ENCODE results near the gene AOPEP. TPM values are rescaled to one million over a fixed set of nuclear protein-coding genes. Genes with fewer than 3 reads are reported as not detected.

AOPEP gene
- total and polyA plus RNA-seq, 9 of the 15 experiments (the other 6 are each of a cell fraction or from before 2014, with no cell fraction given): 4.5 to 19.3 (median 13.5) TPM

DNA sequence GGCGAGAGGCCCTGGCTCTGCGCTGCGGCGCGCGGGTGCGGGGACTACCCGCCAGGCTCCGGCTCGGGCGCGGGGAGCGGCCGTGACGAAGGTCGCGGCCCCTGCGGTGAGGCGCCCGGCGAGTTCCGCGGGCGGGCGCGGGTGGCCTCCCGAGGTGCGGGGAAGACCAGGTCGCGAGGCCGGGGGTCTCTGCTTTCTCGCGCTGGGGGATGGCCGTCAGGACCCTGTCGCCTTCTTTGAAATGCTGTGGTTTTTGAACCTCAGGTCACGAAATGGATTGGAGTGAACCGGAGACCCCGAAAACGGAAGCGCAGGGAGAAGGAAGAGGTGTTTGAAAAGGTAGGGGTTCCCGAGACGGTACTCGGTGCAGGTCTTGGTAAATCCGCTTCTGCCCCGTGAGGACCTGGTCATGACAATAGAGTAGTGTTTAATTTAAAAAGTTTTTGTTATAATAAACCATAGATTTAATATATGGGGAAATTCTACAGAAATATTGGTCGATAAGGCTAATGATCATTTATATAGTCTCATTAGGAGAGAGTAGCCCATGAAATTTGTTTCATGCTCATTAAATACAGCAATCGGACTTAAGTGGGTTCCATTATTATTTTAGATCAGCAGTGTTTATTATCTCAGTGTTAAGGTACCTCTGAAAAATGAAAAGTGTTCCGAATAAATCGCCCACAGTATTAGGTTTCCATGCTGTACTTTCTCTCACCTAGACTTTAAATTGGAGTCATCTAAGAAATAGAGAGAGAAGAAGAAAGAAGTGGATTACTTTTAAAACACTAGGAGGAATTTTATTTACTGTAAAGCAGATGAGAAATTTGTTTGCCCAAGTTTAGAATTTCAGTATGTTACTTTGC lies 279.0 kb downstream of the AOPEP start:
- Histone ChIP-seq H3K9ac (ENCODE audit: insufficient read depth in 1 of 2, low read depth in 2 of 2, low read length in 2 of 2) (peak overlapping the region; percentile 49 to 90), H2AFZ (ENCODE audit: low read depth, low read length) (peak overlapping the region; percentile 72), H3K9me3 (replicated peaks; ENCODE audit: control insufficient read depth, insufficient read depth, low read depth, low read length) (no peaks in the 10 kb centered on the region), H3K36me3 (ENCODE audit: control insufficient read depth, insufficient read depth, low read length) (0 out of 3 replicates have a peak, but pooled peaks cover 2% of the 10 kb centered on the region), H3K4me1 (replicated peaks in 1 of 2; ENCODE audit: control insufficient read depth in 2 of 2, insufficient read depth in 2 of 2, low read length in 2 of 2) (peaks cover 5 to 12% of the 10 kb centered on the region in 2 experiments; a peak in 2 of 5 replicates), H3K9me1 (ENCODE audit: control insufficient read depth, insufficient read depth, low read length) (no peaks in the 10 kb centered on the region), H3K27ac (ENCODE audit: extremely low read depth, low read depth, low read length) (0 out of 3 replicates have a peak overlapping the region, but pooled peaks have one; percentile 25), H3K4me3 (peak overlapping the region; percentile 53), H3K4me2 (ENCODE audit: insufficient read depth, low read length) (peak overlapping the region; percentile 66), H3K79me2 (ENCODE audit: control insufficient read depth, insufficient read depth, low read length) (0 out of 3 replicates have a peak, but pooled peaks cover 3% of the 10 kb centered on the region), H3K27me3 (ENCODE audit: control insufficient read depth in 2 of 2, insufficient read depth in 2 of 2, low read length in 2 of 2) (no peaks in the 10 kb centered on the region), H4K20me1 (replicated peaks; ENCODE audit: control insufficient read depth, insufficient read depth, low read length) (peaks cover 2% of the 10 kb centered on the region; the same call in 1 of the 2 replicates)
- ATAC-seq: peak; percentile 7; the same call in 1 of the 3 replicates
- peak in 1 of 4 experiments; percentile 29 for DNase-seq (ENCODE audit: extremely low read depth in 1 of 4, low spot score in 3 of 4)
- no TSS peak for BruUV-seq (replicated peaks)
- intact Hi-C loops (cut with micrococcal nuclease) (no loop called here), in situ Hi-C loops (cut with MboI) (no loop called here)
- POLR2A ChIA-PET: no interaction called here
- FAIRE-seq: no peak
- CTCF ChIA-PET (ENCODE audit: low intra/inter-chr PET ratio): no interaction called here
- WGBS (ENCODE audit: insufficient coverage, low coverage, missing lambda C conversion rate): 5% methylated on average over 43 of the region's 49 CpGs
- TF ChIP-seq, protein P1, sequence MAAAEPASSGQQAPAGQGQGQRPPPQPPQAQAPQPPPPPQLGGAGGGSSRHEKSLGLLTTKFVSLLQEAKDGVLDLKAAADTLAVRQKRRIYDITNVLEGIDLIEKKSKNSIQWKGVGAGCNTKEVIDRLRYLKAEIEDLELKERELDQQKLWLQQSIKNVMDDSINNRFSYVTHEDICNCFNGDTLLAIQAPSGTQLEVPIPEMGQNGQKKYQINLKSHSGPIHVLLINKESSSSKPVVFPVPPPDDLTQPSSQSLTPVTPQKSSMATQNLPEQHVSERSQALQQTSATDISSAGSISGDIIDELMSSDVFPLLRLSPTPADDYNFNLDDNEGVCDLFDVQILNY (CRISPR knock-in tag; IDR thresholded peaks at IDR 0.05): no peak
- TF ChIP-seq SIN3B (IDR thresholded peaks at IDR 0.05; ENCODE audit: low read depth): 0 out of 2 replicates have a peak, but pooled peaks have one; percentile 3
- no peak for TF ChIP-seq ZNF140 (CRISPR knock-in tag; IDR thresholded peaks at IDR 0.05)
- TF ChIP-seq MBD2 (IDR thresholded peaks at IDR 0.05; ENCODE audit: borderline replicate concordance, low read depth): no peak
- TF ChIP-seq MTA3 (IDR thresholded peaks at IDR 0.05; ENCODE audit: borderline replicate concordance): 0 out of 2 replicates have a peak, but pooled peaks have one; percentile 47
- TF ChIP-seq ZNF253 (CRISPR knock-in tag; conservative IDR thresholded peaks at IDR 0.05): no peak
- peak; percentile 81; the same call in 1 of the 2 replicates for TF ChIP-seq CTBP1 (IDR thresholded peaks at IDR 0.05; ENCODE audit: borderline replicate concordance)
- peak; percentile 84 for TF ChIP-seq RBBP5 (IDR thresholded peaks at IDR 0.05; ENCODE audit: borderline replicate concordance, insufficient read depth, low read length, poor library complexity, severe bottlenecking)
- TF ChIP-seq, protein P2, sequence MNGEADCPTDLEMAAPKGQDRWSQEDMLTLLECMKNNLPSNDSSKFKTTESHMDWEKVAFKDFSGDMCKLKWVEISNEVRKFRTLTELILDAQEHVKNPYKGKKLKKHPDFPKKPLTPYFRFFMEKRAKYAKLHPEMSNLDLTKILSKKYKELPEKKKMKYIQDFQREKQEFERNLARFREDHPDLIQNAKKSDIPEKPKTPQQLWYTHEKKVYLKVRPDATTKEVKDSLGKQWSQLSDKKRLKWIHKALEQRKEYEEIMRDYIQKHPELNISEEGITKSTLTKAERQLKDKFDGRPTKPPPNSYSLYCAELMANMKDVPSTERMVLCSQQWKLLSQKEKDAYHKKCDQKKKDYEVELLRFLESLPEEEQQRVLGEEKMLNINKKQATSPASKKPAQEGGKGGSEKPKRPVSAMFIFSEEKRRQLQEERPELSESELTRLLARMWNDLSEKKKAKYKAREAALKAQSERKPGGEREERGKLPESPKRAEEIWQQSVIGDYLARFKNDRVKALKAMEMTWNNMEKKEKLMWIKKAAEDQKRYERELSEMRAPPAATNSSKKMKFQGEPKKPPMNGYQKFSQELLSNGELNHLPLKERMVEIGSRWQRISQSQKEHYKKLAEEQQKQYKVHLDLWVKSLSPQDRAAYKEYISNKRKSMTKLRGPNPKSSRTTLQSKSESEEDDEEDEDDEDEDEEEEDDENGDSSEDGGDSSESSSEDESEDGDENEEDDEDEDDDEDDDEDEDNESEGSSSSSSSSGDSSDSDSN (IDR thresholded peaks at IDR 0.05; ENCODE audit: borderline replicate concordance in 1 of 2, low read depth in 2 of 2, low read length in 2 of 2): 0 out of 4 replicates have a peak, but pooled peaks of 1 of the 2 experiments have one; percentile 4
- TF ChIP-seq, protein P3, sequence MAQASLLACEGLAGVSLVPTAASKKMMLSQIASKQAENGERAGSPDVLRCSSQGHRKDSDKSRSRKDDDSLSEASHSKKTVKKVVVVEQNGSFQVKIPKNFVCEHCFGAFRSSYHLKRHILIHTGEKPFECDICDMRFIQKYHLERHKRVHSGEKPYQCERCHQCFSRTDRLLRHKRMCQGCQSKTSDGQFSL (CRISPR knock-in tag; IDR thresholded peaks at IDR 0.05): no peak
- TF ChIP-seq, protein P3 (tag; IDR thresholded peaks at IDR 0.05): no peak
- TF ChIP-seq NR2F6 (CRISPR knock-in tag; IDR thresholded peaks at IDR 0.05): no peak
- TF ChIP-seq HDAC6 (IDR thresholded peaks at IDR 0.05; ENCODE audit: low read depth, low read length): no peak
- peak; percentile 70; the same call in 1 of the 2 replicates for TF ChIP-seq GATAD2B (IDR thresholded peaks at IDR 0.05; ENCODE audit: borderline replicate concordance)
- TF ChIP-seq POLR2G (IDR thresholded peaks at IDR 0.05; ENCODE audit: low read depth, low read length): peak; percentile 38

Measured in K562 (cell line).